ENCODE results near the gene SYNGR2.

GRCh38 chr17:78186692-78187595 is 18.6 kb downstream of the SYNGR2 start, which contains the start of the genes AFMID and TK1:
- TF ChIP-seq, protein P1, sequence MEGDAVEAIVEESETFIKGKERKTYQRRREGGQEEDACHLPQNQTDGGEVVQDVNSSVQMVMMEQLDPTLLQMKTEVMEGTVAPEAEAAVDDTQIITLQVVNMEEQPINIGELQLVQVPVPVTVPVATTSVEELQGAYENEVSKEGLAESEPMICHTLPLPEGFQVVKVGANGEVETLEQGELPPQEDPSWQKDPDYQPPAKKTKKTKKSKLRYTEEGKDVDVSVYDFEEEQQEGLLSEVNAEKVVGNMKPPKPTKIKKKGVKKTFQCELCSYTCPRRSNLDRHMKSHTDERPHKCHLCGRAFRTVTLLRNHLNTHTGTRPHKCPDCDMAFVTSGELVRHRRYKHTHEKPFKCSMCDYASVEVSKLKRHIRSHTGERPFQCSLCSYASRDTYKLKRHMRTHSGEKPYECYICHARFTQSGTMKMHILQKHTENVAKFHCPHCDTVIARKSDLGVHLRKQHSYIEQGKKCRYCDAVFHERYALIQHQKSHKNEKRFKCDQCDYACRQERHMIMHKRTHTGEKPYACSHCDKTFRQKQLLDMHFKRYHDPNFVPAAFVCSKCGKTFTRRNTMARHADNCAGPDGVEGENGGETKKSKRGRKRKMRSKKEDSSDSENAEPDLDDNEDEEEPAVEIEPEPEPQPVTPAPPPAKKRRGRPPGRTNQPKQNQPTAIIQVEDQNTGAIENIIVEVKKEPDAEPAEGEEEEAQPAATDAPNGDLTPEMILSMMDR (IDR thresholded peaks at IDR 0.05), result peak; percentile 59 to 96 (median 92)
- TF ChIP-seq POLR2A (IDR thresholded peaks at IDR 0.05) (peak; percentile 20 to 63), EP300 (IDR thresholded peaks at IDR 0.05) (peak; percentile 57 to 77)

Measured in tibial nerve (tissue), 4 donors.